HL-60 (cell line): ENCODE data around the gene PTPRN.
"Not testable (repeated sequence)": the region's sequence is repeated elsewhere in the genome, so short reads cannot be mapped to it uniquely, and the experiment has no call there.

Experiments used
- DNase-seq, 2 experiments: peaks; one replicate each; pipeline ENCODE4 v3.0.0-alpha.2; 2010 to 2020; ENCODE audit warnings: low read depth in 1 of 2, low spot score in 1 of 2
- H3K27ac ChIP-seq: fragments of 250-450 bp; sonication (Bioruptor Pico); replicated peaks from 2 replicates; pipeline ENCODE4 v1.5.1; 2020; ENCODE audit warnings: mild to moderate bottlenecking, moderate library complexity
- H3K27me3 ChIP-seq: fragments of 250-450 bp; sonication (Bioruptor Pico); 2 replicates; pipeline ENCODE4 v1.5.1; 2021; ENCODE audit warnings: mild to moderate bottlenecking, moderate library complexity; ENCODE audit not compliant: insufficient read depth, poor library complexity, severe bottlenecking
- H3K4me3 ChIP-seq: replicated peaks from 2 replicates; pipeline ENCODE4 v1.5.1; 2011; ENCODE audit warnings: mild to moderate bottlenecking, control low read depth, low read length; ENCODE audit not compliant: insufficient read depth
- GABPA ChIP-seq: IDR thresholded peaks from 2 replicates; pipeline ENCODE4 v1.6.1; 2012; ENCODE audit warnings: low read depth
- POLR2AphosphoS5 ChIP-seq: IDR thresholded peaks from 2 replicates; pipeline ENCODE4 v1.6.1; 2012; ENCODE audit warnings: low read depth
- SPI1 ChIP-seq: IDR thresholded peaks from 2 replicates; pipeline ENCODE4 v1.6.1; 2012; ENCODE audit warnings: low read depth, mild to moderate bottlenecking, borderline replicate concordance
- TF ChIP-seq, protein P1 (sequence below): IDR thresholded peaks from one replicate; pipeline ENCODE4 v1.5.1; 2011; ENCODE audit warnings: low read length, control low read depth, inconsistent platforms; ENCODE audit not compliant: insufficient read depth
- TF ChIP-seq, protein P2 (sequence below): IDR thresholded peaks from 2 replicates; pipeline ENCODE4 v1.6.1; 2012; ENCODE audit warnings: low read depth; ENCODE audit not compliant: insufficient replicate concordance

Gene PTPRN

GRCh38 chr2:219314804-219315468, 5.7 kb upstream of the PTPRN start:
- no peaks in the 10 kb centered on the region for H3K27me3 ChIP-seq
- DNase-seq = no peak
- H3K4me3 ChIP-seq = no peak overlapping the region
- H3K27ac ChIP-seq = no peak overlapping the region
- no peak for TF ChIP-seq SPI1
- no peak for TF ChIP-seq GABPA
- TF ChIP-seq, protein P1, sequence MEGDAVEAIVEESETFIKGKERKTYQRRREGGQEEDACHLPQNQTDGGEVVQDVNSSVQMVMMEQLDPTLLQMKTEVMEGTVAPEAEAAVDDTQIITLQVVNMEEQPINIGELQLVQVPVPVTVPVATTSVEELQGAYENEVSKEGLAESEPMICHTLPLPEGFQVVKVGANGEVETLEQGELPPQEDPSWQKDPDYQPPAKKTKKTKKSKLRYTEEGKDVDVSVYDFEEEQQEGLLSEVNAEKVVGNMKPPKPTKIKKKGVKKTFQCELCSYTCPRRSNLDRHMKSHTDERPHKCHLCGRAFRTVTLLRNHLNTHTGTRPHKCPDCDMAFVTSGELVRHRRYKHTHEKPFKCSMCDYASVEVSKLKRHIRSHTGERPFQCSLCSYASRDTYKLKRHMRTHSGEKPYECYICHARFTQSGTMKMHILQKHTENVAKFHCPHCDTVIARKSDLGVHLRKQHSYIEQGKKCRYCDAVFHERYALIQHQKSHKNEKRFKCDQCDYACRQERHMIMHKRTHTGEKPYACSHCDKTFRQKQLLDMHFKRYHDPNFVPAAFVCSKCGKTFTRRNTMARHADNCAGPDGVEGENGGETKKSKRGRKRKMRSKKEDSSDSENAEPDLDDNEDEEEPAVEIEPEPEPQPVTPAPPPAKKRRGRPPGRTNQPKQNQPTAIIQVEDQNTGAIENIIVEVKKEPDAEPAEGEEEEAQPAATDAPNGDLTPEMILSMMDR = no peak
- no peak for TF ChIP-seq POLR2AphosphoS5
- TF ChIP-seq, protein P2, sequence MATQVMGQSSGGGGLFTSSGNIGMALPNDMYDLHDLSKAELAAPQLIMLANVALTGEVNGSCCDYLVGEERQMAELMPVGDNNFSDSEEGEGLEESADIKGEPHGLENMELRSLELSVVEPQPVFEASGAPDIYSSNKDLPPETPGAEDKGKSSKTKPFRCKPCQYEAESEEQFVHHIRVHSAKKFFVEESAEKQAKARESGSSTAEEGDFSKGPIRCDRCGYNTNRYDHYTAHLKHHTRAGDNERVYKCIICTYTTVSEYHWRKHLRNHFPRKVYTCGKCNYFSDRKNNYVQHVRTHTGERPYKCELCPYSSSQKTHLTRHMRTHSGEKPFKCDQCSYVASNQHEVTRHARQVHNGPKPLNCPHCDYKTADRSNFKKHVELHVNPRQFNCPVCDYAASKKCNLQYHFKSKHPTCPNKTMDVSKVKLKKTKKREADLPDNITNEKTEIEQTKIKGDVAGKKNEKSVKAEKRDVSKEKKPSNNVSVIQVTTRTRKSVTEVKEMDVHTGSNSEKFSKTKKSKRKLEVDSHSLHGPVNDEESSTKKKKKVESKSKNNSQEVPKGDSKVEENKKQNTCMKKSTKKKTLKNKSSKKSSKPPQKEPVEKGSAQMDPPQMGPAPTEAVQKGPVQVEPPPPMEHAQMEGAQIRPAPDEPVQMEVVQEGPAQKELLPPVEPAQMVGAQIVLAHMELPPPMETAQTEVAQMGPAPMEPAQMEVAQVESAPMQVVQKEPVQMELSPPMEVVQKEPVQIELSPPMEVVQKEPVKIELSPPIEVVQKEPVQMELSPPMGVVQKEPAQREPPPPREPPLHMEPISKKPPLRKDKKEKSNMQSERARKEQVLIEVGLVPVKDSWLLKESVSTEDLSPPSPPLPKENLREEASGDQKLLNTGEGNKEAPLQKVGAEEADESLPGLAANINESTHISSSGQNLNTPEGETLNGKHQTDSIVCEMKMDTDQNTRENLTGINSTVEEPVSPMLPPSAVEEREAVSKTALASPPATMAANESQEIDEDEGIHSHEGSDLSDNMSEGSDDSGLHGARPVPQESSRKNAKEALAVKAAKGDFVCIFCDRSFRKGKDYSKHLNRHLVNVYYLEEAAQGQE = no peak

- not testable (repeated sequence) for DNase-seq, H3K27me3 ChIP-seq, H3K27ac ChIP-seq, H3K4me3 ChIP-seq
These were observed 3.6 kb upstream of the PTPRN start for GRCh38 chr2:219312683-219313263.

DNA sequence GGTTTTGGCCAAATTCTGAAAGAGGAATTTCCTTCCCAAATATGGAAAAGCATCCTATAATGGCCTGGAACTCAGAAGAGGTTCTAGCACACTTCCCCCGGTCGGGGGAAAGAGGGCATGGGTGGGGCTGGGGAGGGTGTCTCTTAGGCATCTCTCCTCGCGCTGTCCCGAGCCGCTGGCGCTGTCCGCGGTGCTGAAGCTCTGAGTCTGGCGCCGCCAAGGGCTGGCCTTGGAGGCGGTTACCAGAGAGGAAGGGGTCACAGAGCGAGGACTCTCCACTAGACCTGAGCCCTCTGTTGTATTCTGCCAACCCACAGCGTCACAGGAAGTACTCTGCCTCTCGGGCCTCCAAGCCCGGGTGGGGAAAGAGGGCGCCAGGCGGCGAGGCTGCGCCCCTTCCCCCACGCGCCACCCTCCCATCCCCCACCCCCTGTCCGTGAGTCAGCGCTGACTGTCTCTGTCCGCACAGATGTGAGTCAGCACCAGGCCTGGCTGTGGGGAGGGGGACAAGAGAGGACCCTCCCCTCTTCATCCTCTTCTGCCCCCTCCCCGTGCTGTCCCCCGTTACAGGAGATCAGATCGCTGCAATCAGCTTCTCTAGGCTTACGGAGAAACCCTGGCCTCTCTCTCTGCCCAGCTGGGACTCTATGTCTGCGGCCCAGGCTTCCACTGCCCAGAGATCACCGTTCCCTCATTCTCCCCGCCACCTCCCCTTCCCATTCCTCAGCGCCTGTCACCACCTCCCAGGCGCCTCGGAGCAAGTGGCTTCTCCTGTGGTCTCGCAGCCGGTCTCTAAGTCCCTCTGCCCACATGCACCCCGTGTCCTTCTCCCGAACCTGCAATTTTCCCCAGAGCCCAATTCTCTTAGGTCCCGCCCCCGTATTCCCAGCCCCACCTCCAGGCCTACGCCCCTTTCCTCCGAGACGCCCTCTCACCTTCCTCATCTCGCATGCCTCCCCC, 779 bp downstream of the PTPRN start:
- Histone ChIP-seq H3K4me3 (no peak overlapping the region), H3K27me3 (peaks cover 5% of the 10 kb centered on the region), H3K27ac (no peak overlapping the region)
- TF ChIP-seq GABPA (no peak), POLR2AphosphoS5 (no peak), SPI1 (no peak)
- TF ChIP-seq, protein P1 = no peak
- TF ChIP-seq, protein P2 = peak; percentile 98
- peak; percentile 29 to 54 for DNase-seq

DNA sequence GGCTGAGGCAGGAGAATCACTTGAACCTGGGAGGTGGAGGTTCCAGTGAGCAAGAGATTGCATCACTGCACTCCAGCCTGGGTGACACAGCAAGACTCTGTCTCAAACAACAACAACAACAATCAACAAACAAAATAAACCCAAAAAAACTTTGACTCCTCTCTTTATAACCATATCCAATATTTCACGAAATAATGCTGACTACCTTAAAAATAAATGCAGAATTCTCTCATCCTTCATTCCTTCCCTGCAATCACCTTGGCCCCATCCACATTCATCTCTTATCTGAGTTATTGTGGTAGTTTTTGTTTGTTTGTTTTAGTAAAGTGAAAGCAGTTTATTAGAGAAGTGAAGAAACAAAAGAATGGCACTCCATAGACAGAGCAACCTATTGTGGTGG, 3.2 kb downstream of the PTPRN start:
- no peak for DNase-seq
- peaks cover 13% of the 10 kb centered on the region for H3K27me3 ChIP-seq
- TF ChIP-seq, protein P1 = no peak
- TF ChIP-seq GABPA = no peak
- no peak for TF ChIP-seq POLR2AphosphoS5
- no peak for TF ChIP-seq SPI1
- TF ChIP-seq, protein P2 = no peak
- H3K27ac ChIP-seq = no peak overlapping the region
- H3K4me3 ChIP-seq = no peak overlapping the region
